H9 (cell line): Measurements from ENCODE around the gene CEBPG. TPM values are rescaled to one million over a fixed set of nuclear protein-coding genes. Genes with fewer than 3 reads are reported as not detected.

Source experiments
- DNase-seq: peaks from one replicate; pipeline ENCODE4 v3.0.0-alpha.2; 2017
- H2AFZ ChIP-seq: one replicate; pipeline ENCODE4 v1.6.1; 2013; ENCODE audit warnings: mild to moderate bottlenecking, low read length, control low read depth, moderate library complexity
- H2AK5ac ChIP-seq: 2 replicates; pipeline ENCODE4 v1.6.1; 2013; ENCODE audit warnings: low read length, control low read depth, mixed read lengths; ENCODE audit not compliant: insufficient read length
- H2BK120ac ChIP-seq: one replicate; pipeline ENCODE4 v1.6.1; 2013; ENCODE audit warnings: low read depth, mild to moderate bottlenecking, low read length, control low read depth, inconsistent platforms; ENCODE audit not compliant: poor library complexity, severe bottlenecking
- H2BK12ac ChIP-seq: 2 replicates; pipeline ENCODE4 v1.6.1; 2013; ENCODE audit warnings: low read length, control low read depth, mixed read lengths, low read depth; ENCODE audit not compliant: insufficient read length
- H2BK15ac ChIP-seq: 2 replicates; pipeline ENCODE4 v1.6.1; 2013; ENCODE audit warnings: low read depth, low read length, control low read depth
- H2BK20ac ChIP-seq: one replicate; pipeline ENCODE4 v1.6.1; 2013; ENCODE audit warnings: low read depth, mild to moderate bottlenecking, low read length, control low read depth, inconsistent platforms; ENCODE audit not compliant: poor library complexity, severe bottlenecking
- H2BK5ac ChIP-seq: 2 replicates; pipeline ENCODE4 v1.6.1; 2013; ENCODE audit warnings: low read length, control low read depth, mixed read lengths; ENCODE audit not compliant: insufficient read length
- H3K14ac ChIP-seq: 2 replicates; pipeline ENCODE4 v1.6.1; 2013; ENCODE audit warnings: low read length, control low read depth; ENCODE audit not compliant: insufficient read depth
- H3K18ac ChIP-seq: 2 replicates; pipeline ENCODE4 v1.6.1; 2013; ENCODE audit warnings: low read depth, mild to moderate bottlenecking, mixed read lengths, low read length, control low read depth; ENCODE audit not compliant: insufficient read length
- H3K23ac ChIP-seq: 2 replicates; pipeline ENCODE4 v1.6.1; 2013; ENCODE audit warnings: low read length, control low read depth, mixed read lengths, low read depth; ENCODE audit not compliant: insufficient read length
- H3K23me2 ChIP-seq: 2 replicates; pipeline ENCODE4 v1.6.1; 2013; ENCODE audit warnings: low read depth, mild to moderate bottlenecking, mixed read lengths, low read length, control low read depth; ENCODE audit not compliant: insufficient read length, poor library complexity, severe bottlenecking
- H3K27ac ChIP-seq: 2 replicates; pipeline ENCODE4 v1.5.1; 2013; ENCODE audit warnings: low read length, control low read depth, mixed read lengths, low read depth; ENCODE audit not compliant: insufficient read length
- H3K27me3 ChIP-seq: 2 replicates; pipeline ENCODE4 v1.6.1; 2013; ENCODE audit warnings: low read length, control low read depth, inconsistent platforms; ENCODE audit not compliant: insufficient read depth
- H3K4ac ChIP-seq: 2 replicates; pipeline ENCODE4 v1.6.1; 2013; ENCODE audit warnings: low read depth, mild to moderate bottlenecking, control low read depth, inconsistent platforms, low read length, moderate library complexity
- H3K4me1 ChIP-seq: 2 replicates; pipeline ENCODE4 v1.6.1; 2013; ENCODE audit warnings: low read length, control low read depth, inconsistent platforms; ENCODE audit not compliant: insufficient read depth
- H3K4me2 ChIP-seq: 2 replicates; pipeline ENCODE4 v1.6.1; 2013; ENCODE audit warnings: low read length, control low read depth, mixed read lengths; ENCODE audit not compliant: insufficient read length, insufficient read depth
- H3K56ac ChIP-seq: 2 replicates; pipeline ENCODE4 v1.6.1; 2013; ENCODE audit warnings: low read depth, mild to moderate bottlenecking, mixed read lengths, low read length, control low read depth; ENCODE audit not compliant: insufficient read length
- H3K79me1 ChIP-seq: 2 replicates; pipeline ENCODE4 v1.6.1; 2013; ENCODE audit warnings: low read depth, mild to moderate bottlenecking, moderate library complexity, low read length, control low read depth, inconsistent platforms; ENCODE audit not compliant: insufficient read depth, poor library complexity, severe bottlenecking
- H3K79me2 ChIP-seq: 2 replicates; pipeline ENCODE4 v1.6.1; 2013; ENCODE audit warnings: low read length, control low read depth, inconsistent platforms; ENCODE audit not compliant: insufficient read depth
- H3K9ac ChIP-seq: 2 replicates; pipeline ENCODE4 v1.6.1; 2013; ENCODE audit warnings: low read length, control low read depth, mixed read lengths; ENCODE audit not compliant: insufficient read length; ENCODE audit errors: extremely low read depth
- H3K9me3 ChIP-seq: one replicate; pipeline ENCODE4 v1.6.1; 2013; ENCODE audit warnings: low read depth, low read length, inconsistent platforms; ENCODE audit not compliant: control insufficient read depth
- H3T11ph ChIP-seq: one replicate; pipeline ENCODE4 v1.6.1; 2013; ENCODE audit warnings: mild to moderate bottlenecking, low read length, control low read depth, inconsistent platforms
- H4K20me1 ChIP-seq: one replicate; pipeline ENCODE4 v1.6.1; 2013; ENCODE audit not compliant: control insufficient read depth, insufficient read length, insufficient read depth
- H4K5ac ChIP-seq: 2 replicates; pipeline ENCODE4 v1.6.1; 2013; ENCODE audit warnings: low read depth, mild to moderate bottlenecking, mixed read lengths, low read length, control low read depth; ENCODE audit not compliant: insufficient read length
- H4K8ac ChIP-seq: replicated peaks from 2 replicates; pipeline ENCODE4 v1.6.1; 2013; ENCODE audit warnings: low read length, control low read depth, mixed read lengths, low read depth; ENCODE audit not compliant: insufficient read length
- H4K91ac ChIP-seq: 2 replicates; pipeline ENCODE4 v1.6.1; 2013; ENCODE audit warnings: low read depth, mild to moderate bottlenecking, moderate library complexity, mixed read lengths, low read length, control low read depth; ENCODE audit not compliant: insufficient read length
- H3K27ac Mint-ChIP-seq, 3 experiments: 2 replicates in 2 of 3; 3 replicates in 1 of 3; pipeline ENCODE4 v1.8.0; 2020 to 2021; ENCODE audit warnings: mixed read lengths in 3 of 3, mild to moderate bottlenecking in 1 of 3, moderate library complexity in 1 of 3
- H3K27me3 Mint-ChIP-seq: 2 replicates; pipeline ENCODE4 v1.8.0; 2021; ENCODE audit warnings: low read depth, mild to moderate bottlenecking, moderate library complexity, mixed read lengths
- H3K36me3 Mint-ChIP-seq, 3 experiments: 2 replicates in 2 of 3; 3 replicates in 1 of 3; pipeline ENCODE4 v1.8.0; 2020 to 2021; ENCODE audit warnings: low read depth in 3 of 3, mixed read lengths in 3 of 3; ENCODE audit not compliant: insufficient read depth in 1 of 3
- H3K4me1 Mint-ChIP-seq, 2 experiments: 2 replicates each; pipeline ENCODE4 v1.8.0; 2020; ENCODE audit warnings: mixed read lengths in 2 of 2
- H3K4me3 Mint-ChIP-seq, 2 experiments: 2 replicates in 1 of 2; 3 replicates in 1 of 2; pipeline ENCODE4 v1.8.0; 2020 to 2021; ENCODE audit warnings: mild to moderate bottlenecking in 2 of 2, mixed read lengths in 2 of 2, moderate library complexity in 1 of 2
- H3K9me3 Mint-ChIP-seq, 2 experiments: 2 replicates in 1 of 2; 3 replicates in 1 of 2; pipeline ENCODE4 v1.8.0; 2020; ENCODE audit warnings: mild to moderate bottlenecking in 2 of 2, mixed read lengths in 2 of 2, moderate library complexity in 1 of 2
- WGBS: extraction: QIAGEN DNeasy Blood & Tissue Kit; methylation state at CpG from one replicate; pipeline ENCODE4 v1.1.7; 2013; ENCODE audit warnings: missing lambda C conversion rate, low lambda C conversion rate, mixed read lengths; ENCODE audit not compliant: insufficient read length; ENCODE audit errors: extremely low coverage; 5-methylcytosine and 5-hydroxymethylcytosine counted together
- total RNA-seq: library from RNA; stranded (reverse); gene quantifications from 2 replicates; pipeline ENCODE4 v1.2.1, GENCODE V29; 2021
- TF ChIP-seq, protein P1 (sequence below): fragments of 200-600 bp; sonication (generic); conservative IDR thresholded peaks from 3 replicates; pipeline ENCODE4 v1.8.0; 2021; ENCODE audit warnings: antibody characterized with exemption, mild to moderate bottlenecking

CEBPG gene
- total RNA-seq, 1 experiment from 2014 or later: 33.7 TPM

DNA sequence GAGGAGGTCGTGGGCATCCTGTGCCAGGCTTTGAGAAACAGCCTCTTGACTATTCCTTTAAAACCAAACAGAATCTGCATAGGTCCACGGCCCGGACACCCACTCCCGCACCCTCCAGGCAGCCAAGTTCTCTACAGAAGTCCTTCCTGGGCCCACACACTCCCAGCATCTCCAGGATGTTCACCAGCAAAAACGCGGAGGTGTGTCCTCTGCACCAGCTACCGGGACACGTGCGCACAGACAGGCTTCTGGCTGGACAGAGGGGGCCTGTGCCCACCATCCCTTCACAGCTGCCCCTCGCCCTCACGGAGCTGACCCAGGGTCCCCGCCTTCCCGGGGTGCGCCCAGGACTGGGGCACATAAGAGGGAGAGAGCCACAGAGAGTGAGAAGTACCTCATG, 44.2 kb downstream of the CEBPG start:
- no peaks in the 10 kb centered on the region for H3K79me1 ChIP-seq
- H3T11ph ChIP-seq: no peak overlapping the region
- H2BK12ac ChIP-seq: no peak overlapping the region
- Mint-ChIP-seq H3K4me3 (no peak overlapping the region), H3K36me3 (no peaks in the 10 kb centered on the region), H3K9me3 (no peaks in the 10 kb centered on the region), H3K27me3 (no peaks in the 10 kb centered on the region), H3K4me1 (peaks cover 4 to 15% of the 10 kb centered on the region in 2 experiments), H3K27ac (no peak overlapping the region; a peak in 1 of 7 replicates)
- no CpG with 5 or more reads among the region's 14 CpGs for WGBS
- no peaks in the 10 kb centered on the region for H3K27me3 ChIP-seq
- no peak overlapping the region for H2BK20ac ChIP-seq
- H4K91ac ChIP-seq: no peak overlapping the region
- H3K27ac ChIP-seq: no peak overlapping the region
- H3K4me1 ChIP-seq: no peaks in the 10 kb centered on the region
- H3K56ac ChIP-seq: no peak overlapping the region
- H2AK5ac ChIP-seq: no peak overlapping the region
- no peak overlapping the region for H3K18ac ChIP-seq
- no peak overlapping the region; the same call in 1 of the 2 replicates for H3K14ac ChIP-seq
- no peak overlapping the region for H3K4me2 ChIP-seq
- no peaks in the 10 kb centered on the region for H4K20me1 ChIP-seq
- no peak for DNase-seq
- no peak overlapping the region for H2BK120ac ChIP-seq
- H3K4ac ChIP-seq: no peak overlapping the region
- H2BK5ac ChIP-seq: no peak overlapping the region
- H3K23me2 ChIP-seq: no peaks in the 10 kb centered on the region
- no peak overlapping the region for H2AFZ ChIP-seq
- H3K9me3 ChIP-seq: no peaks in the 10 kb centered on the region
- H3K79me2 ChIP-seq: no peaks in the 10 kb centered on the region
- TF ChIP-seq, protein P1, sequence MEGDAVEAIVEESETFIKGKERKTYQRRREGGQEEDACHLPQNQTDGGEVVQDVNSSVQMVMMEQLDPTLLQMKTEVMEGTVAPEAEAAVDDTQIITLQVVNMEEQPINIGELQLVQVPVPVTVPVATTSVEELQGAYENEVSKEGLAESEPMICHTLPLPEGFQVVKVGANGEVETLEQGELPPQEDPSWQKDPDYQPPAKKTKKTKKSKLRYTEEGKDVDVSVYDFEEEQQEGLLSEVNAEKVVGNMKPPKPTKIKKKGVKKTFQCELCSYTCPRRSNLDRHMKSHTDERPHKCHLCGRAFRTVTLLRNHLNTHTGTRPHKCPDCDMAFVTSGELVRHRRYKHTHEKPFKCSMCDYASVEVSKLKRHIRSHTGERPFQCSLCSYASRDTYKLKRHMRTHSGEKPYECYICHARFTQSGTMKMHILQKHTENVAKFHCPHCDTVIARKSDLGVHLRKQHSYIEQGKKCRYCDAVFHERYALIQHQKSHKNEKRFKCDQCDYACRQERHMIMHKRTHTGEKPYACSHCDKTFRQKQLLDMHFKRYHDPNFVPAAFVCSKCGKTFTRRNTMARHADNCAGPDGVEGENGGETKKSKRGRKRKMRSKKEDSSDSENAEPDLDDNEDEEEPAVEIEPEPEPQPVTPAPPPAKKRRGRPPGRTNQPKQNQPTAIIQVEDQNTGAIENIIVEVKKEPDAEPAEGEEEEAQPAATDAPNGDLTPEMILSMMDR: no peak
- H4K8ac ChIP-seq: no peak overlapping the region
- H3K9ac ChIP-seq: no peak overlapping the region
- no peak overlapping the region for H4K5ac ChIP-seq
- H2BK15ac ChIP-seq: no peak overlapping the region
- H3K23ac ChIP-seq: no peak overlapping the region
